Measurements from ENCODE around the gene BORCS8. TPM values are rescaled to one million over a fixed set of nuclear protein-coding genes. Genes with fewer than 3 reads are reported as not detected.
"Not testable (repeated sequence)": the region's sequence is repeated elsewhere in the genome, so short reads cannot be mapped to it uniquely, and the experiment has no call there.

Gene BORCS8
- total RNA-seq, 2 experiments from 2014 or later, result 19.5 to 25.3 TPM

- peaks cover 6% of the 10 kb centered on the region for H3K27me3 Mint-ChIP-seq
- CTCF ChIA-PET, result interaction anchor here (1.0 to 2.5 kb wide), 4 partner anchors 52 to 79 kb away, joined by 3 to 11 read pairs (median 4); partner anchors contain the start of gene MEF2B
- H3K4me1 Mint-ChIP-seq, result no peaks in the 10 kb centered on the region
- H3K36me3 Mint-ChIP-seq (ENCODE audit: low read depth), result no peaks in the 10 kb centered on the region
- H3K4me3 Mint-ChIP-seq, result no peak overlapping the region
- intact Hi-C loops (cut with DNase I, micrococcal nuclease), result no loop called here
- H3K27ac Mint-ChIP-seq, result no peak overlapping the region
- DNase-seq (no peak), ATAC-seq (no peak)
- H3K9me3 Mint-ChIP-seq (ENCODE audit: low read depth), result no peaks in the 10 kb centered on the region
- POLR2A ChIA-PET, result no interaction called here
Measured at GRCh38 chr19:19226204-19226603, 34.3 kb upstream of the BORCS8 start.

- Mint-ChIP-seq H3K27me3 (peaks cover 6% of the 10 kb centered on the region), H3K27ac (no peak overlapping the region), H3K4me1 (no peaks in the 10 kb centered on the region), H3K4me3 (peak overlapping the region; percentile 61), H3K36me3 (ENCODE audit: low read depth) (no peaks in the 10 kb centered on the region), H3K9me3 (ENCODE audit: low read depth) (no peaks in the 10 kb centered on the region)
- DNase-seq (peak; percentile 87), ATAC-seq (peak; percentile 90)
- intact Hi-C loops (cut with DNase I, micrococcal nuclease), result loop anchor here (1.0 to 2.0 kb wide), 5 partner anchors 22 to 86 kb away; partner anchors contain the start of genes BORCS8 (in 1 of the 2), NR2C2AP (in 1 of the 2), RFXANK (in 1 of the 2) and TMEM161A (in 1 of the 2)
- ChIA-PET CTCF (interaction anchor here (0.6 to 2.5 kb wide), 7 partner anchors 20 to 80 kb away, joined by 3 to 11 read pairs (median 3); partner anchors contain the start of genes MEF2B and NR2C2AP), POLR2A (interaction anchor here (1.2 kb wide), 1 partner anchor 22 kb away, joined by 4 read pairs; the partner anchor contains the start of gene NR2C2AP)
Measured at GRCh38 chr19:19224852-19225494, 33.0 kb upstream of the BORCS8 start.

- H3K36me3 Mint-ChIP-seq (ENCODE audit: low read depth), result no peaks in the 10 kb centered on the region
- H3K9me3 Mint-ChIP-seq (ENCODE audit: low read depth), result no peaks in the 10 kb centered on the region
- H3K27me3 Mint-ChIP-seq, result peaks cover 6% of the 10 kb centered on the region
- intact Hi-C loops (cut with DNase I, micrococcal nuclease), result loop anchor here (1.0 to 2.0 kb wide), 2 partner anchors 38 to 86 kb away; partner anchors contain the start of gene TMEM161A (in 1 of the 2)
- POLR2A ChIA-PET, result interaction anchor here (1.2 kb wide), 1 partner anchor 21 kb away, joined by 4 read pairs; the partner anchor contains the start of gene NR2C2AP
- CTCF ChIA-PET, result interaction anchor here (0.6 to 2.5 kb wide), 3 partner anchors 19 to 722 kb away, joined by 3 to 11 read pairs (median 10); no protein-coding TSS in a partner anchor
- H3K4me3 Mint-ChIP-seq, result no peak overlapping the region
- ATAC-seq, result no peak
- no peak for DNase-seq
- no peaks in the 10 kb centered on the region for H3K4me1 Mint-ChIP-seq
- no peak overlapping the region for H3K27ac Mint-ChIP-seq
Measured at GRCh38 chr19:19224150-19224851, 32.3 kb upstream of the BORCS8 start.

- intact Hi-C loops (cut with DNase I, micrococcal nuclease), result loop anchor here (1.0 to 2.0 kb wide), 2 partner anchors 37 to 85 kb away; partner anchors contain the start of gene TMEM161A (in 1 of the 2)
- no peak for DNase-seq
- Mint-ChIP-seq H3K4me1 (no peaks in the 10 kb centered on the region), H3K36me3 (ENCODE audit: low read depth) (no peaks in the 10 kb centered on the region), H3K27me3 (peaks cover 6% of the 10 kb centered on the region), H3K27ac (no peak overlapping the region), H3K9me3 (ENCODE audit: low read depth) (no peaks in the 10 kb centered on the region), H3K4me3 (no peak overlapping the region)
- ChIA-PET POLR2A (no interaction called here), CTCF (interaction anchor here (0.6 to 2.5 kb wide), 2 partner anchors 77 to 722 kb away, joined by 3 to 11 read pairs; no protein-coding TSS in a partner anchor)
- no peak for ATAC-seq
Measured at GRCh38 chr19:19223636-19224035, 31.7 kb upstream of the BORCS8 start.

GRCh38 chr19:19223060-19223459 lies 31.1 kb upstream of the BORCS8 start:
- H3K27me3 Mint-ChIP-seq, result peaks cover 6% of the 10 kb centered on the region
- intact Hi-C loops (cut with DNase I, micrococcal nuclease), result no loop called here
- DNase-seq (no peak), ATAC-seq (no peak)
- H3K36me3 Mint-ChIP-seq (ENCODE audit: low read depth), result no peaks in the 10 kb centered on the region
- no peaks in the 10 kb centered on the region for H3K9me3 Mint-ChIP-seq (ENCODE audit: low read depth)
- no peak overlapping the region for H3K4me3 Mint-ChIP-seq
- ChIA-PET CTCF (no interaction called here), POLR2A (no interaction called here)
- no peaks in the 10 kb centered on the region for H3K4me1 Mint-ChIP-seq
- H3K27ac Mint-ChIP-seq, result no peak overlapping the region

GRCh38 chr19:19221000-19221399 lies 29.0 kb upstream of the BORCS8 start:
- H3K36me3 Mint-ChIP-seq (ENCODE audit: low read depth); CTCF ChIA-PET; intact Hi-C loops (cut with DNase I, micrococcal nuclease); H3K9me3 Mint-ChIP-seq (ENCODE audit: low read depth); ATAC-seq; DNase-seq; POLR2A ChIA-PET; H3K4me3 Mint-ChIP-seq; H3K27ac Mint-ChIP-seq; H3K4me1 Mint-ChIP-seq: not testable (repeated sequence)
- H3K27me3 Mint-ChIP-seq, result peaks cover 10% of the 10 kb centered on the region

- Mint-ChIP-seq H3K27ac (no peak overlapping the region), H3K27me3 (peaks cover 17% of the 10 kb centered on the region), H3K4me1 (peaks cover 2% of the 10 kb centered on the region), H3K9me3 (ENCODE audit: low read depth) (no peaks in the 10 kb centered on the region), H3K36me3 (ENCODE audit: low read depth) (no peaks in the 10 kb centered on the region), H3K4me3 (no peak overlapping the region)
- no peak for ATAC-seq
- POLR2A ChIA-PET, result no interaction called here
- DNase-seq, result no peak
- intact Hi-C loops (cut with DNase I, micrococcal nuclease), result no loop called here
- CTCF ChIA-PET, result interaction anchor here (0.6 to 0.7 kb wide), 2 partner anchors 59 to 352 kb away, joined by 3 to 5 read pairs; no protein-coding TSS in a partner anchor
Measured at GRCh38 chr19:19218911-19219310, 27.0 kb upstream of the BORCS8 start.

GRCh38 chr19:19217099-19217498 lies 25.1 kb upstream of the BORCS8 start:
- peak; percentile 23 for ATAC-seq
- Mint-ChIP-seq H3K27ac (no peak overlapping the region), H3K27me3 (peaks cover 33% of the 10 kb centered on the region), H3K4me1 (peaks cover 2% of the 10 kb centered on the region), H3K9me3 (ENCODE audit: low read depth) (no peaks in the 10 kb centered on the region), H3K36me3 (ENCODE audit: low read depth) (no peaks in the 10 kb centered on the region), H3K4me3 (no peak overlapping the region)
- ChIA-PET POLR2A (no interaction called here), CTCF (interaction anchor here (0.7 to 1.1 kb wide), 3 partner anchors 12 to 24 kb away, joined by 3 to 4 read pairs (median 4); partner anchors contain the start of gene NR2C2AP)
- intact Hi-C loops (cut with DNase I, micrococcal nuclease), result no loop called here
- no peak for DNase-seq

- Mint-ChIP-seq H3K27ac (no peak overlapping the region), H3K4me1 (peaks cover 2% of the 10 kb centered on the region), H3K9me3 (ENCODE audit: low read depth) (no peaks in the 10 kb centered on the region), H3K4me3 (no peak overlapping the region), H3K27me3 (peaks cover 42% of the 10 kb centered on the region), H3K36me3 (ENCODE audit: low read depth) (no peaks in the 10 kb centered on the region)
- ChIA-PET CTCF (no interaction called here), POLR2A (no interaction called here)
- ATAC-seq (peak; percentile 30), DNase-seq (no peak)
- intact Hi-C loops (cut with DNase I, micrococcal nuclease), result no loop called here
Measured at GRCh38 chr19:19215792-19216191, 23.8 kb upstream of the BORCS8 start.

- Mint-ChIP-seq H3K27me3 (peaks cover 44% of the 10 kb centered on the region), H3K4me1 (peaks cover 2% of the 10 kb centered on the region), H3K27ac (no peak overlapping the region), H3K4me3 (no peak overlapping the region), H3K9me3 (ENCODE audit: low read depth) (no peaks in the 10 kb centered on the region), H3K36me3 (ENCODE audit: low read depth) (no peaks in the 10 kb centered on the region)
- CTCF ChIA-PET, result interaction anchor here (0.5 kb wide), 1 partner anchor 32 kb away, joined by 3 read pairs; no protein-coding TSS in a partner anchor
- ATAC-seq, result peak; percentile 42
- POLR2A ChIA-PET, result interaction anchor here (0.6 kb wide), 1 partner anchor 239 kb away, joined by 9 read pairs; no protein-coding TSS in a partner anchor
- intact Hi-C loops (cut with DNase I, micrococcal nuclease), result no loop called here
- DNase-seq, result peak; percentile 65
Measured at GRCh38 chr19:19214892-19215291, 22.9 kb upstream of the BORCS8 start.

GRCh38 chr19:19214159-19214490 lies 22.2 kb upstream of the BORCS8 start:
- no peak for DNase-seq
- H3K4me3 Mint-ChIP-seq, result no peak overlapping the region
- ChIA-PET CTCF (no interaction called here), POLR2A (no interaction called here)
- peaks cover 2% of the 10 kb centered on the region for H3K4me1 Mint-ChIP-seq
- no peak overlapping the region for H3K27ac Mint-ChIP-seq
- intact Hi-C loops (cut with DNase I, micrococcal nuclease), result no loop called here
- H3K36me3 Mint-ChIP-seq (ENCODE audit: low read depth), result no peaks in the 10 kb centered on the region
- H3K9me3 Mint-ChIP-seq (ENCODE audit: low read depth), result no peaks in the 10 kb centered on the region
- H3K27me3 Mint-ChIP-seq, result peaks cover 44% of the 10 kb centered on the region
- ATAC-seq, result no peak
